Sciatic nerve (tissue), 2 donors: Measurements from ENCODE around the gene COPZ1. TPM values are rescaled to one million over a fixed set of nuclear protein-coding genes. Genes with fewer than 3 reads are reported as not detected.
A peak's percentile ranks its signal among the peaks of the same experiment; 100 is the strongest.

Experiments used
- ATAC-seq: fragments of 200-7000 bp; cut with Tn5 transposase; one replicate; pipeline ENCODE4 v1.9.1; 2020; ENCODE audit warnings: mild to moderate bottlenecking, moderate library complexity
- DNase-seq: peaks from one replicate; pipeline ENCODE4 v3.0.0-alpha.2; 2020; ENCODE audit warnings: low spot score
- intact Hi-C: fragments of 100-400 bp; cut with DNase I; formaldehyde crosslinking; loops from one replicate; pipeline ENCODE4 v1.14.2; 2022
- total RNA-seq: library from RNA; stranded (reverse); fragmentation: NEBNext Ultra II Directional; extraction: Animal tissue kit (Norgen Biotek cat#: 25700); gene quantifications from one replicate; pipeline ENCODE4 v1.2.1, GENCODE V29; 2021
- donor health status: DM: no; HTN: no; CAD: no.
- donor health status: DM: no; HTN: no; CAD: no.

COPZ1 gene
- total RNA-seq, 1 donor from 2014 or later = 72.5 TPM

DNA sequence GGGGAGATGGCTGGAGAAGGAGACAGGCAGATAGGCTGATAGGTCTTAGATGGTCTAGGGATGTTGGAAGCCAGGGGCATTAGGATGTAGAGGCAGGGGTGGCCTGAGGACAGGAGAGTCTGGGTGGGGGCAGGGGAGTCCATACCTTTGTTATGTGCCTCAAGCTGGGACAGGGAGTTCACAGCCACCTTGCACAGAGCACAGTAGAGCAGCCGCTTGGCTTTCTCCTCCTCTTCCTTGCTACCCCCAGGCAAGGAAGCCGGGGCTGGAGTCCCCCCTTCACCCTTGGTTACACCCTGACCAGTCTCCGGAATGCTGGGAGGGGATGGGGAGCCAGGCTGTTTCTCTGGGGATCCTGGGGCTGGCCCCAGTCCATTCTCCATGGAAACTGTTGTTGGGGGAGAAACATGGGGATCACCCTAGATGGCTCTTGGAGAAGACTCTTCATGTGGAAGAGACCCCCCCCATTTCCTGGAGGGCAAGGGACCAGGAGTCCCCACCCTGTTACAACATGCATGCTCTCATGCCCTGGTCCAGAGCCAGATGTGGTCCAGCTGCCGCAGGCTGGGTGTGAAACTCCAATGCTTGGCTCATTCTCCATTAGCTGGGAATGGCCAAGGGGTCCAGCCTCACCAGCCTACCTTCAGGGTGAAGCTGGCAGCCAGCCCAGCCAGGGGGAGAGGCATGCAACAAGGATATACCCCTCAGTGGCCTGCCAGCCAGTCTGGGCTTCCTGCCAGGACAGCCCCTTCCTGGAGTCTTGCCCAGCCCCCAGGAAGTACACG lies 46.6 kb downstream of the COPZ1 start:
- ATAC-seq (peak; percentile 17), DNase-seq (peak; percentile 74)
- intact Hi-C loops = no loop called here

DNA sequence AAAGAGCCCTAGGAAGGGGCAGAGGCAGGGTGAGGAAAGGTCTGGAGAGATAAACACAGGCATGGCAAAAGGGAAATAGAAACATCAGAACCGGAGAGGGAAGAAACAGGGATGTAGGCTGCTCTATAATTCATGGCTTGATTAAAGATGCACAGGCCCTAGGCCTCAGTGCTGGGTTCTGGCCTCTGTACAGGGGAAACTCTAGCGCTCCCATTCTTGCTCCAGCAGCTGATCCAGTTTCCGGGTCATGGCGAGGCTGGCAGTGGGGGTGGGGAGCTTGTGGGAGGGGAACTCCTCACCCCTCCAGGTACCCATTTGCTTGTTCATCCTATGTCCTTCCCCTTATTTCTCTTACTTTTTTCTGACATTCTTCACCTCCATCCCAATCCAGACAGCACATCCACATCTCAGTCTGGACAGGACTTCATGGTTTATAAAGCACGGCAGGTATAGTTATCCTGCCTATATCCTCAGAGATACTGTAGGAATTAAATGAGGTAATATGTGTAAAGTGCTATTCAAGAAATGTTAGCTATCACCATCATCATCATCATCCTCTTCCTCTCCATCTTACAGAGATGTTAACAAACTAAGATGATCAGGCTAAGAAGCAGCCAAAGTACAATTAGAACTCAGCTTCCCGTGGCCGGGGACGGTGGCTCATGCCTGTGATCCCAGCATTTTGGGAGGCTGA lies 47.3 kb downstream of the COPZ1 start:
- ATAC-seq (no peak), DNase-seq (no peak)
- intact Hi-C loops = no loop called here

DNA sequence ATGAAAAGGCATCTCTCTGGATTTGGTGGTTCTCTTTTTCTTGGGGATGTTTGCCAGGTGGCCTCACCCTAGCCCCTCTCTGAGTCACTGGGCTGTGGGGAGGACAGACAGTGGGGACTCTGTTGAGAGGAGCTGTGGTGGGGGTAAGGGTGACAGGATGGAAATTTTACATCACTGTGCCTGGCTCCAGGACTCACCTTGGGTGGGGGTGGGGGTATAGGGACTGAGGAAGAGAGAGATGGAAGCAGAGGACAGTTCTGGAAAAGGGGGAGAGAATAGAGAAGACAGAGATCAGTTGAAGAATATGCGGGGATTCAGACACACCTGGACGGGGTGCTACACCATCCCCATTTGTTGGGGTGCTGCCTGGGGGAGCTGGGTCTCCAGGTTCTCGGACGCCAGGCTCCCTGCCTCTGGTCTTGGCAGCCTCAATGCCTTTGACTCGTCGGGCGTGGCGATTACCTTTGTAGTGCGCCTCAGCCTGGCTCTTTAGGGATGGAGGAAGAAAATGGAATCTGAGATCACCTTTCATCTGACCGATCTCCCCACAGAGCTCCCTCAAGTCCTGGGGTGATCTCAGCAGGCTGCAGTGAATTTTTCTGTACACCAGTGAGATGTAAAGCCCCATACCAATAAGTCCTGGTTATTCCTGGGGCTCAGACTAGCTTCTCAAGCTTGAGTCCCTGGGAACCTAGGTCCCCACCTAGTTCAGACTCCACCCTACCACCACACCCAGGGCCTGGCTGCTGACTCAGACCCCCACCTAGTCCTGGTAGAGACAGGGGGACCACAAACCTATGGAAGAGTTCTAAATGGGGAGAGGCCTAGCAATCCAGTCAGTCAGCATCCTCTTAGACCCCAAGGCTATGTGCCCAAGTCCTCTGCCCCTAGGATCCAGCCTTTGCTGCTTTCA lies 49.0 kb downstream of the COPZ1 start:
- no peak for ATAC-seq
- intact Hi-C loops = no loop called here

DNA sequence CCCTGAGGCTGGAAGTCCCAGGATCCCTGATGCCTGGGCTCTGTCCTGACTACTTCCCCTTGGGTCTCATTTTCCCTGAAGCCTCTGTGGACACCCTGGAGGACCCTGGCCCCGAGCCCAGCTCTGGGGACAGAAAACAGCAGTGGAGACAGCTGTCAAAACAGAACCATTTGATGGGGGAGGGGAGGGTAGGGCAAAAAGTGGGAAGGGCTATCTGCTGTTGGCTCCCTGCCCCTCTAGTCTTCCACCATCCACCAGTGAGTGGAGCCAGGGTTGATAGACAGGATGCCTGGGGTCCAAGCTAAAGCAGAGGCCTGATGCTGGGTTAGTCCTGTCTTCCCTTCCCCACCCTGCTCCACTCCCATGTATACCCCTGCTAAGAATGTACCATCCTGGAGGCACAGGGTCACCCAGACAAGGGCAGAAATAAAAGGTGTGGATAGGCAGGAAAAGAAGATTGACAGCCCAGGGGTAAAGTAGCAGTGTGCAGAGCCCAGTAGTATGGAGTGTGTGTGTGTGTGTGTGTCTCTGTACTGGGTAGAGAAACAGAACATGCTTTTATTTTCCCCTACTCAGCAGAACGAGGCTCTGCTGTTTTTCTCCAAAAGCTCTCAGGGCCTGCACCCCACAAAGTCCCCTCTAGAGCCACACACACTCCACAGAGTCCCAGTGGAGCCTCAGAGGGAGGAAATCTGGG lies 49.8 kb downstream of the COPZ1 start:
- ATAC-seq (no peak), DNase-seq (no peak)
- intact Hi-C loops = no loop called here

More for the DNA sequence above, 49.0 kb downstream of the COPZ1 start:
- DNase-seq = no peak

DNA sequence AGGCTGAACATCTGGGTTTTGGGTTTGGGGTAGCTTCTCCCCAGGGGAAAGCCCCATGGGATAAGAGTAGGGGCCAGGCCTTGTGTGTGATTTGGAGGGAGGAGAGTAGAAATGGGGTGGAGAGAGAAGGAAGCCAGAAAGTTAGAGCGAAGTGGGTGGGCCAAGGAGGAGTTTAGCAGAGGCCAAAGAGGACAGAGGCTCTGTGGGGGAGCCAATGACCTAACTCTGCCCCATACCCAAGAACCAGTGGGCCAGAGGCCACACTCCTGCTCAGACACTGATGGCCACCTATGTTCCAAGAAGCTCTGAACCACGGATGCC lies 50.3 kb downstream of the COPZ1 start:
- DNase-seq = no peak
- peak; percentile 4 for ATAC-seq
- intact Hi-C loops = no loop called here

DNA sequence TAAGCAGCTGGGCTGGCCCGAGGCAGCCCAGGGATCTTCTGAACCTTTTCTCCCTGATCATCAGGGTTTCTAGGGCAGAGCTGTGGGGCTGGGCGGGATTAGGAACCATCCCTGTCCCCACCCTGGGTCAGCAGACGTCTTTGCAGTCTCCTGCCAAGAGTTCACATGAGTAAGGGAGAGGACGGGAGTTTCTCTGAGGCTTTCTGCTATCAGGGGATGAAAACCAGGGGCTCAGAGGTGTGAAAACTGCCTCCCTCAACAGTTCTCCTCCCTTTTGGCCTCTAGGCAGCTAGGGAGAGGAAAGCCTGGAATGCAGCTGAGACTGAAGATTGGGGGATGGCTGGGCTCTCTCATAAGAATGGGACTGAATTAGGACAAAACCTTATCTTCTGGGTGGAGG lies 51.7 kb downstream of the COPZ1 start:
- intact Hi-C loops = no loop called here
- DNase-seq = no peak
- peak; percentile 46 for ATAC-seq

DNA sequence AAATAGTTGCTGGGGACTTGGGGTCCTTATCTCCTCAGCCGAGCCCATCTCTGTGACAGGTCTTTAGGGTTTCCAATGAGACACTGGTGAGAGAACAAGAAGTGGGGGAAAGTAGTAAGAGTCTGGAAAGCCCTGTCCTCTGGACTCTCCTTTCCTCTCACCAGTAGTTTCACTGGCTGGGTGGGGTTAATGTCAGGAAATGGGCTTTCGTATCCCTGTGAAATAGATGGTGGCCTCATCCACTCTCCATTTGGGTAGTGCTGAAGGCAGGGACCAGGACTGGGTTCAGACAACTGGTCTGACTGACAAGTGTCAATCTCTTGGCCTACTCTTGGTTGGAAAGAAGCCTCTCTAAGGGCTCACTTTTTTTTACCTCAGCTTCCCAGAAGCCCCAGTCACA lies 52.1 kb downstream of the COPZ1 start:
- no peak for DNase-seq
- intact Hi-C loops = no loop called here
- no peak for ATAC-seq

DNA sequence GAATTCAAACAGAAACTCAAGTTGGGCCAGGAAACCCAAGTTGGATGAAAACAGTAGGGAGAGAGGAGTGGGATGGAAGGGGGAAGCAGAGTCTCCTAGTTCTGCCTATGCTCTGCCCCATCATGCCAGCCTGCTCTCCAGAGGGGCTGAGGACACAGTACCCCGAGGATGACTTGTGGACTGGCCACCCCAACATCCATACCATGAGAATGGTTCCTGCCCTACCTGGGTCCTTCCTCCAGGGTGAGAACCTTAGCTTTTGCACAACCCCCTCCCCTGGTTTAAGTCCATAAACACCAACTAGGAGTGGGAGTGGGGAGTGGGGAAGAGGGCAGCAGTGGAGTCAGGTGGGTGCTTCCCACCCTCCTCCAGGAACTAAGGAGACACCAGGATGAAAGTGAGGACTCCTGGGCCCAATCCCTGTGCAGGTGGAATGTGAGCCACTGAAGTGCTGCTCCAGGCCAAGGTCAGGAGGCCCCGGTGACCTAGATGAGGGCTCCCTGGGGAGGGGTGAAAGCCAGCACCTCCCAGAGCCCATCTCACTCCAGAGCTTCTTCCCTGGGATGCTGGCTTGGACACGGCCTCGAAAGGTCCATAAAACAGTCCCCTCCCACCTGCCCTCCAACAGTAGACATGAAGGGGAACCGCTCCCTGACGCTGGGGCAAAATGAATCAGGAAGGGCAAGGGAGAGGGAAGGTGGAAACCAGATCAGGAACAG lies 53.0 kb downstream of the COPZ1 start:
- intact Hi-C loops = no loop called here
- DNase-seq (no peak), ATAC-seq (no peak)

DNA sequence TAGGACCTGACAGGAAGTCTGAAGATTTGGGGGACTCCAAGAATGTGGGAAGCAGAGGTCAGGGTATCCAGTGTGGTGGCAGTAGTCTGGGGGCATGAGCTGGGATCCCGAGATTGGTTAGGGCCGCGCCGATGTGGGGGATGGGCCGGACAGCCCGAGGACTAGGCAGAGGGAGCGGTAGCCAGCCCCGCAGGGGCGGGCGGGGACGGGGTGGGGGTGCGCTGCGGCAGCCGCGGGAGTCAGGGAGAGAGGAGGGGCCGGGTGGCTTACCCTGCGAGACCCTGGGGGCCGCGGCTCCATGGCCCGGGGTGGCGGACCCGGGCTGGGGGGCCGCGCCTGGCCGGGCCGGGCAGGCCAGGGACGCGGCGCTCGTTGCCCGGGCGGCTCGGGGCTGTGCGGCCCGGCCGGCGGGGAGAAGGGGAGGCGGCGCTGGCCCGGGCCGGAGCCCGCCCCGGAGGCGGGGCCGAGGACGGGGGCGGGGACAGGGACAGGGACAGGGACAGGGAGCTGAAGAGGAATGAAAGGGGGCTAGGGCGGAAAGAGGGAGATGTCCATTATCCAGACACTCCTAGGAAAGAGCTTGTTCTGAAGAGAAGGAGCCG lies 54.0 kb downstream of the COPZ1 start:
- DNase-seq = peak; percentile 82
- ATAC-seq = peak; percentile 83
- intact Hi-C loops = no loop called here

DNA sequence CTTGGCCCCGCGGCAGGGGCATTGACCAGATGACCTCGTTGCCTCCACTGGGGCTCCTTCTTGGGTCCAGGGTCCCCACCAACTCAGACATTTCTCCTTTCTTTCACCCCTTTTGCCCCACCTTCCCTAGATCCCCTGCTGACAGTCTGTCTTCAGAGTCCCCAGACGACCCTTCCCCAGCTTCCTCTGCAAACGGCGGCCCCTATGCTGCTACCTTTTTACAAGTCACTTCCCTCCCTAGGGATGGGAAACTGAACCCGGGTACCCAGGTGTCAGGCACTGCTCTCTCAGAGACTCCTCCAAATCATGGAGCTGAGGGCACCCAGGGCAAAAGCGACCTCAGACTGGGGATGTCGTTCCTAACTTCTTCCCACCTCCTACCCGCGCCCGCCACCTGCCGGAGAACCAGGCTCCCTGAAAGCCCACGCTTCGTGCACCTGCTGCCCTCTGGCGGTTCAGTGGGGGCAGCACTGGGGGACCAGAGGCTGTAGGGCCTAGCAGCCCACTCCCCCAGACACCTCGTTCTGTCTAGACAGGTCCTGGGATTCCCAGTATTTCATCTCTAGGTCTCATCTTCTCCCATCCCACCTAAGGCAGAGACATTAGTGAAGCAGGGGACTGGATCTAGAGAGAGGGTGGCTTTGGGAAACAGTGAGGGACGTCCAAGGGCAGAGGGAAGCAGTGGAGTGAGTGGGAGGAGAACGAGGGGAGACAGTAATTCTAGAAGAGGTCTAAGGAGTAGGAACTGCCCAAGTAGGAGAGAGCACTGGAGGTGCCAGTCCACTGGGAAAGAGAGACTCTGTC lies 54.7 kb downstream of the COPZ1 start:
- DNase-seq (peak; percentile 96), ATAC-seq (peak; percentile 84)
- intact Hi-C loops = no loop called here

DNA sequence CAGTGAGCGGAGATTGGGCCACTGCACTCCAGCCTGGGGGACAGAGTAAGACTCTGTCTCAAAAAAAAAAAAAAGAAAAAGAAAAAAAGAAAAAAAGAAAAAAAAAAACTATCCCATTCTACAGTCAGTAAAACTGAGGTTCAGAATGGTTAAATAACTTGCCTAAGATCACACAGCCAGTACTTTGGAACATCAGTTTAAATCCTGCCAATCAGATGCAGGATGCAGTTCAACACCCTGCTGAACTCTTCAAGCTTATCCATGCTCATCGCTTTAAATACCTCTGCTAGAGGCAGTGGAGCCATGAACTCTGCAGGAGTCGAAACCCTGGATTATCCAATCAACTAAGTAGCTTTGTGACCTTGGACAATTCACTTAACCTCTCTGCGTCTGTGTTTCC lies 56.2 kb downstream of the COPZ1 start:
- DNase-seq = no peak
- intact Hi-C loops = no loop called here
- ATAC-seq = no peak

DNA sequence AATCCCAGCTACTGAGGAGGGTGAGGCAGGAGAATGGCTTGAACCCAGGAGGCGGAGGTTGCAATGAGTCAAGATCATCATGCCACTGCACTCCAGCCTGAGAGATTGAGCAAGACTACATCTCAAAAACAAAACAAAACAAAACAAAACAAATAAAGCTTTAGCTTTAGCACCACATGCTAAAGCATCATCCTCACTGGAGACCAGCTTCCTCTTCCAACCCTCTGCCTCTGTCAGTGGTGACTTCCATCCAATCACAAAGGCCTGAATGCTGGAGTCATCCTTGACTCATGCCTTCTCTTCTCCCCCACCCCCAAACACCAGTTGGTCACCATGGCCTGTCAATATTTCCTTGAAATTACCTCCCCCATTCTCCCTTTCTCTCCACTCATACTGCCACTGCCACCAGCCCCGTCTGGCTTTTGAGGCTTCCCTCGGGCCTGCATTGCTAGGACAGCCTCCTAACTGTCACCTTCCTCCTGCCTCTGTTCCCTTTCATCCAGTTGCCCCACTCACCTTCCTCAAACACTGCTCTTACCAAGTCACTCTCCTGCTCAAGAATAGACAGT lies 58.2 kb downstream of the COPZ1 start:
- ATAC-seq (no peak), DNase-seq (no peak)
- intact Hi-C loops = no loop called here

DNA sequence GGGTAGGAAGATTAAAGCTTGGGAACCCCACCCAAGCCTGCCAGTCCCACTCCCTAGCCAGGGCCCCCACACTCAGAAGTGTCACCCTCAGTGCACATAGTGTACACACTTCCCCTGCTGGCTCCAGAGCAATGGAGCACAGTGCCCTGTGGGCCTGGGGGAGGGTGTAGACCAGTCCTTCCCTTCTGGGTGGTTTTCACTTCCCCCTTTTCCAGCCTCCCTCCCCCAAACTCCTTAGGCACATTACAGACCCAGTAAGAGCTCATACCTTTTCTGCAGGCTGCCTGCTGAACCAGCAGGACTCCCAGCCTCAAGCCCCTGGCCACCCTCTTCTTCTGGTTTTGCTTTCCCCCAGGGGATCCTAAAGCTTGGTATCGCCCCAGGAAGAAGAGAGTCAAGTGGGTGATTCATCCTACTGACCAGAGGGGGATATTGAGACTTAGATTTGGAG lies 59.7 kb downstream of the COPZ1 start, which contains the start of gene ZNF385A:
Gene ZNF385A, minus strand, starts transcription at position 143 of the 451 bp plus-strand sequence. CDS start 219 bp downstream, outside the sequence.
- peak; percentile 57 for ATAC-seq
- intact Hi-C loops = no loop called here
- no peak for DNase-seq

DNA sequence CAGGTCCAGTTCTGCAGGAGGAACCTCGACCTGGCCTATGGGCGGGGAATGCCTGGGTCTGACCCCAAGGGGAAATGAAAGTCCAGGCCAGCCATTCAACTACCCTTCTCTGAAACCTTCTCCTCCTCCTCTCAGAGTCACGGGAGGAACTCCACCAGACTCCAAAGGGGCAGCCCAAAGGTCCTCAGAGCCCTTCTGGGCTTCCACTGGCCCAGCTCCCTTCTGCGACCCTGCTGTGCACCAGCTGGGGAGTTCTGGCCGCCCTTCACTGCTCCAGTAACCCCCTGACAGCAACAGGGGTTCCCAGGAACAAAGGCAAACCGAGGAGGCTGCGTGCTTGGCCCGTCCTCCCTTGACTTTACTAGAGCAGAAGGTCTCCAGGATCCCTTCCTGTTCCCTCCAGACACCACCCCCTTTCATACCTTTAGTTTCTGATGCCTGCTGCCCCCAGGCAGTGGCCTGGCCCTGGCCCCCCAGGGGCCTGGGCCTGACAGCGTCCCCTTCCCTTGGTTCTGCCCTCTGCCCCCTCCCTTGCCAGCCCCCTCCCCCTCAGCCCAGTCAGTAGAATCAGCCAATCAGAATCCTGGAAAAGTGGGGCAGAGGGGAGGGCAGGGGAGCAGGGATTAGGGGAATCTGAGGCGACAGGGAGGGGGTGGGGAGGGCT lies 60.5 kb downstream of the COPZ1 start:
- peak; percentile 47 for ATAC-seq
- intact Hi-C loops = no loop called here
- no peak for DNase-seq

DNA sequence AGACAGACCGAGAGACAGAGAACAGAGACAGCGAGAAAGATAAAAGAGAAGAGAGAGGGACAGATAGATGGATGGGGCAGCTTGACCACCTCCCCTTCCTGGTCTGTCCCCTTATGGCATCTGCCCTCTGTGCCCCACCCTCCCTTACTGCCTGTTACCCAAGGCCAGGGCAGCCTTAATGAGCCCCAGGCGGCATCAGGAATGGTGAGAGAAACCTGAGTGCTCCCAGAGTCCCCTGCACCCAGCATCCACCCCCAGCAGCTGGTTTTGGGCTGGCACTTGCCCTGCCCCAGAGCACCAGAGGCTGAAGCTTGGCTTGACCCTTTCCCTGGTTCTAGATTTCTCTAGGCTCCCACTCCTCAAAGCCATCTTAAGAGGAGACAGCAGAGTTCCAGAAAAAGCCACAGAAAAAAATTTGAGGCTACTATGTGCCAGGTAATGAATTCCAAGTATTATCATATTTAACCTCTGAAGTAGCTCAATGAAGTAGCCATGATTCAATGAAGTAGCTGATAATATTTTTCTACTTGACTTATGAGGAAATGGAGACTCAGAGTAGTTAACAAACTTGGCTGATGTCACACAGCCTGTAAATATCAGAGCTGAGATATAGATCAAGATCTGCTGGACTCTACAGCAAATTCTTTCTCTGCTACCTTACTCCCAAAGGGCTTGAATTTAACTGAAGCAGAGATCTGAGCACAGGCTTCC lies 61.6 kb downstream of the COPZ1 start:
- DNase-seq (no peak), ATAC-seq (no peak)
- intact Hi-C loops = no loop called here

DNA sequence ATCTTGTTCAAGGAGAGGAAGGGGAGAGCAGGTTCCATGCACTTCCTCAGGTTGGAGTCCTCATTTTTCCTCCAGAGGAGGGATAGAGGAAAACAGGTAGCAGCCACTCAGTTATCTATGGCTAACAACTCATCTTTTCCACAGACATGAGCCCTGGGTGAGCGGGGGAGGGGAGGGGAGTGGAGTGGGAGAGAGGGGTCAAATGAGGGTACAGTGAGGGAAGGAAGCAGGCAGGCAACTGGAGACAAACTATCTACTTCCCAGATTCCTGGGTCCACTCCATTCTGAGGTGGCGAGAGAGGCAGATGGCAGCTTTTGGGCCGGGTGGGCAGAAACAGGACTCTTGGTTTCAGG lies 62.2 kb downstream of the COPZ1 start:
- no peak for ATAC-seq
- intact Hi-C loops = no loop called here
- DNase-seq = no peak
